ENCODE data around the gene KRTAP11-1.

The KRTAP11-1 gene

DNA sequence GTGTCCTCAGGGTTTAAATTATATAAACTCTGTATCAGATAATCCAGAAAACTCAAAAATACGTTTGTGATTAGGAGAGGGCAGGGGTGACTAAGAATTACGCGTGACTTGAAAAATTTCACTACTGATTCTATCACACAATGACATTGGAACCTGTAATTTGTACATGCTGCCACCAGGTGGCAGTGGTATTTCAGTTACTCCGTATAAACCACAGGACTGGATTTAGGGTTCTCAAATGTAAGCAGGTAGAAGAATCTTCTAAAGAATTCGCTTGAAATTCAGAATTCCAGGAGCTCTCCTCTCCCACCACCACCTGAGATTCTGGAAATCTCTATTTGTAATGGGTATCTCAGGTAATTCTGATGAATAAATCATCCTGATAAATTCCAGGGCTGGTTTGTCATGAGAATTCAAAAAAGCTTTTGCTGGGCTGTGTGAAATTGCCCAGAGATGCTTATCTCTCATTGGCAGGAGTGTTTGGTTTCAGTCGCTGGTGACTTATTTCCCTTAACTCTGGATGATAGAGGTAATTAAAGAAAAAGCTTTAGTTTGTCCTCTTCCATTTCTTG is 50.1 kb downstream of the KRTAP11-1 start:
- in situ Hi-C loops (cut with HindIII; ENCODE audit: low sequenced_read_pairs), result no loop called here
- TF ChIP-seq, protein P1, sequence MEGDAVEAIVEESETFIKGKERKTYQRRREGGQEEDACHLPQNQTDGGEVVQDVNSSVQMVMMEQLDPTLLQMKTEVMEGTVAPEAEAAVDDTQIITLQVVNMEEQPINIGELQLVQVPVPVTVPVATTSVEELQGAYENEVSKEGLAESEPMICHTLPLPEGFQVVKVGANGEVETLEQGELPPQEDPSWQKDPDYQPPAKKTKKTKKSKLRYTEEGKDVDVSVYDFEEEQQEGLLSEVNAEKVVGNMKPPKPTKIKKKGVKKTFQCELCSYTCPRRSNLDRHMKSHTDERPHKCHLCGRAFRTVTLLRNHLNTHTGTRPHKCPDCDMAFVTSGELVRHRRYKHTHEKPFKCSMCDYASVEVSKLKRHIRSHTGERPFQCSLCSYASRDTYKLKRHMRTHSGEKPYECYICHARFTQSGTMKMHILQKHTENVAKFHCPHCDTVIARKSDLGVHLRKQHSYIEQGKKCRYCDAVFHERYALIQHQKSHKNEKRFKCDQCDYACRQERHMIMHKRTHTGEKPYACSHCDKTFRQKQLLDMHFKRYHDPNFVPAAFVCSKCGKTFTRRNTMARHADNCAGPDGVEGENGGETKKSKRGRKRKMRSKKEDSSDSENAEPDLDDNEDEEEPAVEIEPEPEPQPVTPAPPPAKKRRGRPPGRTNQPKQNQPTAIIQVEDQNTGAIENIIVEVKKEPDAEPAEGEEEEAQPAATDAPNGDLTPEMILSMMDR (IDR thresholded peaks at IDR 0.05; ENCODE audit: low read depth, low read length), result peak; percentile 45
- DNase-seq (ENCODE audit: low read depth, low spot score), result no peak
- no peak overlapping the region for H3K4me3 ChIP-seq (ENCODE audit: low read depth, low read length)

Data from astrocyte of the spinal cord (primary cell).